GM19468 (cell line): ENCODE results near the gene TP53.
"Not testable (repeated sequence)": the region's sequence is repeated elsewhere in the genome, so short reads cannot be mapped to it uniquely, and the experiment has no call there.

Source experiments
- ATAC-seq: cut with Tn5 transposase; IDR thresholded peaks from one replicate; pipeline ENCODE4 v1.9.1; 2021; ENCODE audit warnings: mild to moderate bottlenecking, moderate library complexity, moderate number of reproducible peaks; ENCODE audit not compliant: unreplicated experiment; ENCODE audit errors: extremely low read depth

Gene TP53

GRCh38 chr17:7684851-7685532 is 2.3 kb downstream of the TP53 start:
- no peak for ATAC-seq

- no peak for ATAC-seq
Observed at GRCh38 chr17:7677388-7678067, 9.8 kb downstream of the TP53 start.

- no peak for ATAC-seq
Observed at GRCh38 chr17:7676533-7676932, 10.8 kb downstream of the TP53 start.

GRCh38 chr17:7674934-7675333 is 12.4 kb downstream of the TP53 start:
- ATAC-seq, result no peak

GRCh38 chr17:7673239-7673638 is 14.1 kb downstream of the TP53 start:
- no peak for ATAC-seq

GRCh38 chr17:7668482-7668881 is 18.8 kb downstream of the TP53 start:
- ATAC-seq, result no peak

GRCh38 chr17:7667656-7668406 is 19.5 kb downstream of the TP53 start:
- ATAC-seq, result no peak

- ATAC-seq, result no peak
Observed at GRCh38 chr17:7656958-7657609, 30.2 kb downstream of the TP53 start.

- no peak for ATAC-seq
Observed at GRCh38 chr17:7655541-7655840, 31.8 kb downstream of the TP53 start.

GRCh38 chr17:7654832-7655540 is 32.3 kb downstream of the TP53 start:
- no peak for ATAC-seq

- no peak for ATAC-seq
Observed at GRCh38 chr17:7652388-7653356, 34.6 kb downstream of the TP53 start.

- no peak for ATAC-seq
Observed at GRCh38 chr17:7651665-7652387, 35.5 kb downstream of the TP53 start.

GRCh38 chr17:7651097-7651664 is 36.1 kb downstream of the TP53 start:
- no peak for ATAC-seq

GRCh38 chr17:7650509-7651096 is 36.7 kb downstream of the TP53 start, which contains the start of gene ATP1B2:
TSS of gene ATP1B2 (plus strand) at chr17:7650926. CDS start at chr17:7651519, 593 bp downstream.
- ATAC-seq, result no peak

- no peak for ATAC-seq
Observed at GRCh38 chr17:7647018-7647417, 40.3 kb downstream of the TP53 start.

- ATAC-seq, result no peak
Observed at GRCh38 chr17:7646457-7646856, 40.8 kb downstream of the TP53 start.

GRCh38 chr17:7644775-7645174 is 42.5 kb downstream of the TP53 start:
- no peak for ATAC-seq

GRCh38 chr17:7641635-7642034 is 45.7 kb downstream of the TP53 start:
- ATAC-seq, result not testable (repeated sequence)
